ENCODE results near the gene RNF223.
"Not testable (repeated sequence)": the region's sequence is repeated elsewhere in the genome, so short reads cannot be mapped to it uniquely, and the experiment has no call there.

Gene RNF223

DNA sequence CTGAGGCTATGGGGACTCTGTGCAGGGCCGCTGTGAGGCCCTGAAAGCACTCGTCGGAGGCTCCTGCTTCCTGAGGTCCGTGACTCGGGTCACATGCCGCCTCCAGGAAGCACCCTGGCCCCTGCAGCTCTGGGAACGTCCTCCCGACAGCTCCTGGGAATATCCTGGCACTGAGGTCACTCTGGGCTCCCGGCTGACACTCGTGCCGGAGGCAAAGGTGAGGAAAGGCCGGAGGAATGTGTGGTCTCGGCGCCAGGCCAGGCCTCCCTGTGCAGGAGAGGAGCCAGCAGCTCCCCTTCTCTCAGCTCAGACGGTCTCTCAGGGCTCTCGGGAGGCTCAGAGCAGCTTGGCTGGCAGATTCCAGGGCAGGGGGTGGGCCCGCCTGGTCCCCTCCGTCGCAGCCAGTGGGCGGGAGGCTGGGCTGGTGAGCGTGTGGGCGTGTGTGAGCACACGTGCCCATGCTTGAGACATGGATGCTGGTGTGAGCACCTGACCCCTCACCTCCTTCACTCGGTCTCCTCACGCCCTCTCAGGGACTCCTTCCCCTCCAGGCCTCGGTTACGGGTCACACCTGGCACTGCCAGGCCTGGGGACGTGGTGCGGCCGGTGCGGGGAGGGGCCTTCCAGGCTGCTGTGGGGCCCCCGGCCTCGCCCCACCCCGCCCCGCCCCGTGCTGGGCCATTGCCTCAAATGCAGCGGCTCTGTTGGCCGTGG, 5.5 kb upstream of the RNF223 start:
- Histone ChIP-seq H3K4me1 (ENCODE audit: control insufficient read depth in 2 of 2, insufficient read depth in 1 of 2, low read depth in 1 of 2, low read length in 2 of 2) (peaks cover 9 to 11% of the 10 kb centered on the region in 2 donors), H3K27ac (replicated peaks; ENCODE audit: low read length) (peak overlapping the region; percentile 21), H2BK5ac (ENCODE audit: low read length) (peak overlapping the region; percentile 90), H3K9ac (ENCODE audit: low read depth, low read length, poor library complexity) (peak overlapping the region; percentile 53), H2BK120ac (ENCODE audit: low read depth, low read length) (peak overlapping the region; percentile 54), H3K14ac (ENCODE audit: low read length) (no peak overlapping the region), H3K23ac (ENCODE audit: low read depth, low read length, poor library complexity) (peak overlapping the region; percentile 95), H2AK5ac (ENCODE audit: low read depth, low read length) (peak overlapping the region; percentile 41), H3K79me1 (ENCODE audit: low read depth, low read length) (peaks cover under 1% of the 10 kb centered on the region), H3K4ac (ENCODE audit: low read length) (peak overlapping the region; percentile 17), H3K9me3 (replicated peaks in 1 of 2; ENCODE audit: control insufficient read depth in 2 of 2, insufficient read depth in 1 of 2, low read depth in 1 of 2, low read length in 2 of 2) (no peaks in the 10 kb centered on the region), H2AFZ (ENCODE audit: low read length) (peak overlapping the region; percentile 85), H2BK12ac (ENCODE audit: low read length) (peak overlapping the region; percentile 63), H3K18ac (ENCODE audit: low read length) (peak overlapping the region; percentile 92), H3K36me3 (replicated peaks in 1 of 2; ENCODE audit: control insufficient read depth in 2 of 2, insufficient read depth in 2 of 2, low read length in 2 of 2) (peaks cover 0 to 2% of the 10 kb centered on the region in 2 donors), H3K4me3 (ENCODE audit: low read length in 2 of 2) (peak overlapping the region; percentile 31 to 56), H2BK15ac (ENCODE audit: low read length) (peak overlapping the region; percentile 25), H3K27me3 (ENCODE audit: control insufficient read depth in 3 of 3, insufficient read depth in 3 of 3, low read depth in 1 of 3, low read length in 3 of 3) (peaks cover 0 to 12% (median 0%) of the 10 kb centered on the region in 3 experiments), H4K8ac (ENCODE audit: low read depth, low read length) (peak overlapping the region; percentile 70), H4K91ac (ENCODE audit: low read depth, low read length, poor library complexity) (no peak overlapping the region), H3K4me2 (ENCODE audit: insufficient read depth, low read length, poor library complexity, severe bottlenecking) (peak overlapping the region; percentile 61)
- WGBS, 2 donors (ENCODE audit: extremely low coverage in 2 of 2, insufficient read length in 2 of 2, insufficient replicate concordance in 1 of 2): no CpG with 5 or more reads among the region's 38 CpGs
- peak; percentile 63 for DNase-seq (ENCODE audit: low spot score)

DNA sequence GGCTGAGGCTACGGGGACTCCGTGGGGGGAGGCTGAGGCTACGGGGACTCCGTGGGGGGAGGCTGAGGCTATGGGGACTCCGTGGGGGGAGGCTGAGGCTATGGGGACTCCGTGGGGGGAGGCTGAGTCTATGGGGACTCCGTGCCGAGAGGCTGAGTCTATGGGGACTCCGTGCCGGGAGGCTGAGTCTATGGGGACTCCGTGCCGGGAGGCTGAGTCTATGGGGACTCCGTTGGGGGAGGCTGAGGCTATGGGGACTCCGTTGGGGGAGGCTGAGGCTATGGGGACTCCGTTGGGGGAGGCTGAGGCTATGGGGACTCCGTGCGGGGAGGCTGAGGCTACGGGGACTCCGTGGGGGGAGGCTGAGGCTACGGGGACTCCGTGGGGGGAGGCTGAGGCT, 3.3 kb upstream of the RNF223 start:
- Histone ChIP-seq H3K4me1 (ENCODE audit: control insufficient read depth in 2 of 2, insufficient read depth in 1 of 2, low read depth in 1 of 2, low read length in 2 of 2) (peaks cover 10 to 11% of the 10 kb centered on the region in 2 donors), H3K27me3 (ENCODE audit: control insufficient read depth in 3 of 3, insufficient read depth in 3 of 3, low read depth in 1 of 3, low read length in 3 of 3) (peaks cover 0 to 33% (median 0%) of the 10 kb centered on the region in 3 experiments)
- H3K4ac ChIP-seq (ENCODE audit: low read length); H2AFZ ChIP-seq (ENCODE audit: low read length); H2BK120ac ChIP-seq (ENCODE audit: low read depth, low read length); H3K79me1 ChIP-seq (ENCODE audit: low read depth, low read length); H3K9me3 ChIP-seq (replicated peaks in 1 of 2; ENCODE audit: control insufficient read depth in 2 of 2, insufficient read depth in 1 of 2, low read depth in 1 of 2, low read length in 2 of 2); H2BK12ac ChIP-seq (ENCODE audit: low read length); H3K4me2 ChIP-seq (ENCODE audit: insufficient read depth, low read length, poor library complexity, severe bottlenecking); H3K9ac ChIP-seq (ENCODE audit: low read depth, low read length, poor library complexity); H3K14ac ChIP-seq (ENCODE audit: low read length); H2BK5ac ChIP-seq (ENCODE audit: low read length); H4K8ac ChIP-seq (ENCODE audit: low read depth, low read length); H3K27ac ChIP-seq (replicated peaks; ENCODE audit: low read length); H2BK15ac ChIP-seq (ENCODE audit: low read length); DNase-seq (ENCODE audit: low spot score); H2AK5ac ChIP-seq (ENCODE audit: low read depth, low read length); H3K23ac ChIP-seq (ENCODE audit: low read depth, low read length, poor library complexity); H3K36me3 ChIP-seq (replicated peaks in 1 of 2; ENCODE audit: control insufficient read depth in 2 of 2, insufficient read depth in 2 of 2, low read length in 2 of 2); H3K4me3 ChIP-seq (ENCODE audit: low read length in 2 of 2); H4K91ac ChIP-seq (ENCODE audit: low read depth, low read length, poor library complexity); H3K18ac ChIP-seq (ENCODE audit: low read length): not testable (repeated sequence)
- no CpG with 5 or more reads among the region's 21 CpGs for WGBS, 2 donors (ENCODE audit: extremely low coverage in 2 of 2, insufficient read length in 2 of 2, insufficient replicate concordance in 1 of 2)

DNA sequence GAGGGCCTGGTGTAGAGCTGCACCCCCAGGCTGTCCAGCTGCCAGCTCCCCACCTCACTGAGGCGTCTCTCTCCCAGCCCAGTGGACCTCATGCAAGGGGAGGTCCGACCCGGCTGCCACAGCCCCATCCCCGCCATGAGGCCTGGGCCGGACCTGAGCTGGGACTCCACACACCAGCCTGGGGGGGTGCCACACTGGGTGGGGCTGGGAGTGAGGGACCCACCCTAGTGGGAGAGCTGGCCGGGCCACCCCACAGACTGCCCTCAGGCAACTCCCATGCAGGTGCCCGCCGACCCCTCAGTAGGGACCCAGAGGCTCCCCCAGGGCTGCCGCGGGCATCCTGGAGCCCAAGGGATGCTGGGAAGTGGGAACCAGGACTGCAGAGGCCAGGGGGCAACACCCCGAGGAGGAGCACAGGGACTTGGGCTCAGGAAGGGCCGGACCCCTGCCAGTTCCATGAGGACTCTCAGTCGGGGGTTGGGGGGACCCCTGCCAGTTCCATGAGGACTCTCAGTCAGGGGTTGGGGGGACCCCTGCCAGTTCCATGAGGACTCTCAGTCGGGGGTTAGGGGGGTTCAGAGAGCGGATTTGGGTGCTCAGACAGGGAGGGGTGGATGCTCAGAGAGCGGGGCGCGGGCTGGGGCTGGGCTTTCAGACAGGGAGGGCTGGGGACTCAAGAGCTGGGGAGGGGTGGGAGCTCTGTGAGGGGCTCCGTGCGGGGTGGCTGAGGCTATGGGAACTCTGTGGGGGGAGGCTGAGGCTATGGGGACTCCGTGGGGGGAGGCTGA, 1.2 kb upstream of the RNF223 start:
- Histone ChIP-seq H3K4me3 (ENCODE audit: low read length in 2 of 2) (no peak overlapping the region), H4K8ac (ENCODE audit: low read depth, low read length) (no peak overlapping the region), H2BK5ac (ENCODE audit: low read length) (peak overlapping the region; percentile 11), H3K14ac (ENCODE audit: low read length) (no peak overlapping the region), H3K79me1 (ENCODE audit: low read depth, low read length) (peaks cover 2% of the 10 kb centered on the region), H3K27ac (replicated peaks; ENCODE audit: low read length) (no peak overlapping the region), H3K4ac (ENCODE audit: low read length) (peak overlapping the region; percentile 23), H3K9me3 (replicated peaks in 1 of 2; ENCODE audit: control insufficient read depth in 2 of 2, insufficient read depth in 1 of 2, low read depth in 1 of 2, low read length in 2 of 2) (no peaks in the 10 kb centered on the region), H2AFZ (ENCODE audit: low read length) (no peak overlapping the region), H4K91ac (ENCODE audit: low read depth, low read length, poor library complexity) (peak overlapping the region; percentile 94), H3K4me1 (ENCODE audit: control insufficient read depth in 2 of 2, insufficient read depth in 1 of 2, low read depth in 1 of 2, low read length in 2 of 2) (peaks cover 12 to 17% of the 10 kb centered on the region in 2 donors), H2BK12ac (ENCODE audit: low read length) (peak overlapping the region; percentile 94), H2AK5ac (ENCODE audit: low read depth, low read length) (peak overlapping the region; percentile 75), H3K23ac (ENCODE audit: low read depth, low read length, poor library complexity) (peak overlapping the region; percentile 95), H3K18ac (ENCODE audit: low read length) (peak overlapping the region; percentile 87), H3K36me3 (replicated peaks in 1 of 2; ENCODE audit: control insufficient read depth in 2 of 2, insufficient read depth in 2 of 2, low read length in 2 of 2) (no peaks in the 10 kb centered on the region), H2BK120ac (ENCODE audit: low read depth, low read length) (no peak overlapping the region), H3K9ac (ENCODE audit: low read depth, low read length, poor library complexity) (no peak overlapping the region), H2BK15ac (ENCODE audit: low read length) (peak overlapping the region; percentile 98), H3K4me2 (ENCODE audit: insufficient read depth, low read length, poor library complexity, severe bottlenecking) (no peak overlapping the region), H3K27me3 (ENCODE audit: control insufficient read depth in 3 of 3, insufficient read depth in 3 of 3, low read depth in 1 of 3, low read length in 3 of 3) (peaks cover 0 to 46% (median 0%) of the 10 kb centered on the region in 3 experiments)
- no CpG with 5 or more reads among the region's 21 CpGs for WGBS, 2 donors (ENCODE audit: extremely low coverage in 2 of 2, insufficient read length in 2 of 2, insufficient replicate concordance in 1 of 2)
- no peak for DNase-seq (ENCODE audit: low spot score)

DNA sequence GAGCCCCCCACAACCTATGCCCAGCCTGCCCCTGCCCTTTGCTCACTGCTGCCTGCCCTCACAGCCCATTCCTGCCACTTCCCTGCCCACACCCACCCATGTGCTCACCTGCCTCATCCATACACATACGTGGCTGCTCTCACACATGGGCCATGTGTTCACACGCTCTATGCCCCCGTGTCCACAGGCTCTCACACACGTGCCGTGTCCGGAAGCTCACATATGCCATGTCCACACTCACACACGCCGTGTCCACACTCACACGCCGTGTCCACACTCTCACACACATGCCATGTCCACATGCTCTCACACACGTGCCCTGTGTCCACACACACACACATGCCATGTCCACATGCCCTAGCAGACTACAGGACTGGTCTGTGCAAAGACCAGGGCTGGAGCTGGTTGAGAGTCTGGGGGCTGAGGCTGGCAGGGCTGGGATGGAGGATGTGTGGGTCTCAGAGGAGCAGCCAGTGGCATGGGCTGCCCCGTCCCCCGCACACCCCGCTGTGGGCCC, 583 bp upstream of the RNF223 start:
- H2BK5ac ChIP-seq (ENCODE audit: low read length): peak overlapping the region; percentile 11

More for the DNA sequence above, 583 bp upstream of the RNF223 start:
- peak overlapping the region; percentile 84 for H3K18ac ChIP-seq (ENCODE audit: low read length)
- peak overlapping the region; percentile 53 for H3K4ac ChIP-seq (ENCODE audit: low read length)
- peak overlapping the region; percentile 98 for H2AK5ac ChIP-seq (ENCODE audit: low read depth, low read length)
- H3K23ac ChIP-seq (ENCODE audit: low read depth, low read length, poor library complexity): peak overlapping the region; percentile 95
- H4K8ac ChIP-seq (ENCODE audit: low read depth, low read length): peak overlapping the region; percentile 65
- H4K91ac ChIP-seq (ENCODE audit: low read depth, low read length, poor library complexity): peak overlapping the region; percentile 94
- H2AFZ ChIP-seq (ENCODE audit: low read length): no peak overlapping the region
- peak overlapping the region; percentile 98 for H2BK15ac ChIP-seq (ENCODE audit: low read length)
- no peak overlapping the region for H3K9ac ChIP-seq (ENCODE audit: low read depth, low read length, poor library complexity)
- H3K9me3 ChIP-seq (replicated peaks in 1 of 2; ENCODE audit: control insufficient read depth in 2 of 2, insufficient read depth in 1 of 2, low read depth in 1 of 2, low read length in 2 of 2): no peaks in the 10 kb centered on the region
- no peak overlapping the region for H3K27ac ChIP-seq (replicated peaks; ENCODE audit: low read length)
- H2BK12ac ChIP-seq (ENCODE audit: low read length): peak overlapping the region; percentile 94
- H3K4me3 ChIP-seq (ENCODE audit: low read length in 2 of 2): peak overlapping the region in 1 of 2 donors; percentile 67
- H3K36me3 ChIP-seq (replicated peaks in 1 of 2; ENCODE audit: control insufficient read depth in 2 of 2, insufficient read depth in 2 of 2, low read length in 2 of 2): no peaks in the 10 kb centered on the region
- H3K4me2 ChIP-seq (ENCODE audit: insufficient read depth, low read length, poor library complexity, severe bottlenecking): no peak overlapping the region
- no peak overlapping the region for H2BK120ac ChIP-seq (ENCODE audit: low read depth, low read length)
- H3K14ac ChIP-seq (ENCODE audit: low read length): peak overlapping the region; percentile 47
- WGBS, 2 donors (ENCODE audit: extremely low coverage in 2 of 2, insufficient read length in 2 of 2, insufficient replicate concordance in 1 of 2): no CpG with 5 or more reads among the region's 14 CpGs
- H3K4me1 ChIP-seq (ENCODE audit: control insufficient read depth in 2 of 2, insufficient read depth in 1 of 2, low read depth in 1 of 2, low read length in 2 of 2): peaks cover 17 to 18% of the 10 kb centered on the region in 2 donors
- H3K79me1 ChIP-seq (ENCODE audit: low read depth, low read length): peaks cover 6% of the 10 kb centered on the region
- peaks cover 0 to 52% (median 3%) of the 10 kb centered on the region in 3 experiments for H3K27me3 ChIP-seq (ENCODE audit: control insufficient read depth in 3 of 3, insufficient read depth in 3 of 3, low read depth in 1 of 3, low read length in 3 of 3)
- DNase-seq (ENCODE audit: low spot score): no peak

All from neuronal stem cell (in vitro differentiated cells).